Endothelial cell of umbilical vein (primary cell): ENCODE results near the gene NEB. TPM values are rescaled to one million over a fixed set of nuclear protein-coding genes. Genes with fewer than 3 reads are reported as not detected.

Experiments
- BruUV-seq: library from RNA; stranded (reverse); fragments of 400-500 nt; replicated peaks from 2 replicates; lab custom pipeline; 2021; lab: Mats Ljungman, UMichigan
- CTCF ChIA-PET: fragments of 300-600, 350-600 bp; sonication (Branson Sonifier 250); formaldehyde crosslinking; loops from one replicate; lab custom pipeline; 2021; ENCODE audit warnings: antibody characterized with exemption, inconsistent platforms; lab: Charles Lee
- POLR2A ChIA-PET: fragments of 300-600, 350-600 bp; sonication (Branson Sonifier 250); formaldehyde crosslinking; loops from one replicate; lab custom pipeline; 2021; ENCODE audit warnings: antibody characterized with exemption, inconsistent platforms; lab: Charles Lee
- DNase-seq: peaks from one replicate; pipeline ENCODE4 v3.0.0-alpha.2; 2011; ENCODE audit warnings: low read depth, low spot score
- FAIRE-seq: peaks from 2 replicates; lab custom pipeline; 2011; peaks lifted over from hg19 to GRCh38; lab: Jason Lieb, UNC
- H2AFZ ChIP-seq: 2 replicates; pipeline ENCODE4 v1.6.0; 2012; ENCODE audit warnings: low read depth, low read length, control low read depth, inconsistent platforms
- H3K27ac ChIP-seq: 2 replicates; pipeline ENCODE4 v1.5.1; 2011; ENCODE audit warnings: low read depth, mild to moderate bottlenecking, control low read depth, low read length, moderate library complexity; ENCODE audit not compliant: insufficient read depth
- H3K27me3 ChIP-seq, 2 experiments: 2 replicates each; pipeline versions ENCODE4 v1.6.0 to v1.6.1; 2011; ENCODE audit warnings: low read length in 2 of 2, mixed read lengths in 1 of 2; ENCODE audit not compliant: control insufficient read depth in 2 of 2, insufficient read depth in 2 of 2
- H3K36me3 ChIP-seq, 2 experiments: 2 replicates in 1 of 2; 3 replicates in 1 of 2; pipeline ENCODE4 v1.5.1; 2011; ENCODE audit warnings: low read length in 2 of 2, mild to moderate bottlenecking in 1 of 2, moderate library complexity in 1 of 2; ENCODE audit not compliant: control insufficient read depth in 2 of 2, insufficient read depth in 2 of 2; ENCODE audit errors: extremely low read depth in 1 of 2
- H3K4me1 ChIP-seq: 3 replicates; pipeline ENCODE4 v1.5.1; 2011; ENCODE audit warnings: mild to moderate bottlenecking, low read length; ENCODE audit not compliant: control insufficient read depth, insufficient read depth; ENCODE audit errors: extremely low read depth
- H3K4me2 ChIP-seq: 2 replicates; pipeline ENCODE4 v1.6.1; 2011; ENCODE audit warnings: low read length, control low read depth, mixed read lengths; ENCODE audit not compliant: insufficient read depth
- H3K4me3 ChIP-seq, 3 experiments: fragments of 200-600 bp in 1 of 3; sonication (generic), shearing (Covaris generic) in 1 of 3; replicated peaks in 1 of 3; 2 replicates each; pipeline ENCODE4 v1.5.1; 2011 to 2016; ENCODE audit warnings: control low read depth in 3 of 3, low read length in 3 of 3, mild to moderate bottlenecking in 2 of 3, inconsistent platforms in 1 of 3, low read depth in 1 of 3, moderate library complexity in 1 of 3; ENCODE audit not compliant: insufficient read depth in 1 of 3
- H3K79me2 ChIP-seq: 2 replicates; pipeline ENCODE4 v1.6.0; 2012; ENCODE audit warnings: low read length, inconsistent platforms; ENCODE audit not compliant: control insufficient read depth, insufficient read depth
- H3K9ac ChIP-seq: replicated peaks from 2 replicates; pipeline ENCODE3; 2011; ENCODE audit warnings: low read length, control low read depth; ENCODE audit not compliant: insufficient read depth; ENCODE audit errors: extremely low read depth
- H3K9me1 ChIP-seq: replicated peaks from 3 replicates; pipeline ENCODE4 v1.6.0; 2011; ENCODE audit warnings: mild to moderate bottlenecking, low read length; ENCODE audit not compliant: control insufficient read depth, insufficient read depth; ENCODE audit errors: extremely low read depth
- H3K9me3 ChIP-seq: replicated peaks from 2 replicates; pipeline ENCODE4 v1.5.1; 2012; ENCODE audit warnings: low read length, inconsistent platforms; ENCODE audit not compliant: control insufficient read depth, insufficient read depth
- H4K20me1 ChIP-seq: replicated peaks from 2 replicates; pipeline ENCODE3; 2011; ENCODE audit warnings: mild to moderate bottlenecking, low read length; ENCODE audit not compliant: control insufficient read depth, insufficient read depth; ENCODE audit errors: extremely low read depth
- EZH2 ChIP-seq: IDR thresholded peaks from 2 replicates; pipeline ENCODE4 v1.6.1; 2012; ENCODE audit warnings: borderline replicate concordance, low read depth, mild to moderate bottlenecking, moderate library complexity, low read length, inconsistent platforms; ENCODE audit not compliant: severe bottlenecking
- FOS ChIP-seq: IDR thresholded peaks from 2 replicates; pipeline ENCODE4 v1.6.1; 2011; ENCODE audit warnings: mild to moderate bottlenecking, low read length, moderate library complexity, borderline replicate concordance; ENCODE audit not compliant: insufficient read depth
- GATA2 ChIP-seq: IDR thresholded peaks from 2 replicates; pipeline ENCODE4 v1.7.0; 2011; ENCODE audit warnings: low read depth, mild to moderate bottlenecking, moderate library complexity, mixed read lengths, low read length; ENCODE audit not compliant: insufficient read length, insufficient read depth
- JUN ChIP-seq: IDR thresholded peaks from 2 replicates; pipeline ENCODE4 v1.6.1; 2011; ENCODE audit warnings: borderline replicate concordance, low read depth; ENCODE audit not compliant: insufficient read length, insufficient read depth
- MAX ChIP-seq: IDR thresholded peaks from 2 replicates; pipeline ENCODE4 v1.6.1; 2011; ENCODE audit not compliant: insufficient read depth, insufficient read length
- MYC ChIP-seq: IDR thresholded peaks from one replicate; pipeline ENCODE4 v1.6.1; 2011; ENCODE audit warnings: mild to moderate bottlenecking, low read depth, low read length
- POLR2A ChIP-seq: IDR thresholded peaks from 2 replicates; pipeline ENCODE4 v1.6.1; 2012; ENCODE audit warnings: low read depth, mild to moderate bottlenecking, control low read depth, low read length
- POLR2AphosphoS5 ChIP-seq: IDR thresholded peaks from 2 replicates; pipeline ENCODE4 v1.6.1; 2012; ENCODE audit warnings: low read depth, mild to moderate bottlenecking, control low read depth, low read length, moderate library complexity; ENCODE audit not compliant: insufficient read depth
- dilution Hi-C: fragments of 300-500 bp; cut with MboI; formaldehyde crosslinking; loops from one replicate; pipeline ENCODE4 v1.15.0; 2019; ENCODE audit warnings: low sequenced_read_pairs; ENCODE audit not compliant: extremely low pct_ligation_motif_present
- intact Hi-C: fragments of 100-400 bp; cut with micrococcal nuclease; formaldehyde crosslinking; loops from one replicate; pipeline ENCODE4 v1.10.0; 2022
- polyA plus RNA-seq, 4 experiments: library from polyadenylated mRNA; depleted of rRNA in 3 of 4; stranded (reverse) in 3 of 4; unstranded in 1 of 4; fragments of >200 nt; gene quantifications; 2 replicates each; pipeline versions ENCODE4 v1.2.1 to v1.2.3, GENCODE V29; 2011 to 2012; ENCODE audit warnings: missing spikeins in 1 of 4
- total RNA-seq: library from RNA; stranded (reverse); gene quantifications from 2 replicates; pipeline ENCODE4 v1.2.3, GENCODE V29; 2021
- TF ChIP-seq, protein P1 (sequence below), 2 donors: IDR thresholded peaks; 1 replicate in 1 of 2; 2 replicates in 1 of 2; pipeline ENCODE4 v1.5.1; 2011; ENCODE audit warnings: low read length in 2 of 2, mild to moderate bottlenecking in 2 of 2, moderate library complexity in 2 of 2, control low read depth in 1 of 2, inconsistent platforms in 1 of 2, low read depth in 1 of 2; ENCODE audit not compliant: insufficient read depth in 1 of 2; ENCODE audit errors: extremely low read depth in 1 of 2

The NEB gene
- total and polyA plus RNA-seq, 2 donors (not counting 3 experiments of a cell fraction or from before 2014, with no cell fraction given): 0.84 to 1.8 TPM

- ChIA-PET CTCF (no interaction called here), POLR2A (no interaction called here)
- H3K27me3 ChIP-seq: peaks cover 7 to 10% of the 10 kb centered on the region in 2 experiments
- no peaks in the 10 kb centered on the region for H3K79me2 ChIP-seq
- H3K4me3 ChIP-seq: no peak overlapping the region
- H3K9me3 ChIP-seq: no peaks in the 10 kb centered on the region
- intact Hi-C loops (no loop called here), dilution Hi-C loops (no loop called here)
- H3K9ac ChIP-seq: no peak overlapping the region
- FAIRE-seq (no peak), DNase-seq (no peak)
- H2AFZ ChIP-seq: no peak overlapping the region
- TF ChIP-seq POLR2A (no peak), MYC (no peak), GATA2 (no peak)
- H3K4me1 ChIP-seq: no peaks in the 10 kb centered on the region
- H3K9me1 ChIP-seq: no peaks in the 10 kb centered on the region
- no peaks in the 10 kb centered on the region for H4K20me1 ChIP-seq
- no peak overlapping the region for H3K4me2 ChIP-seq
- no peaks in the 10 kb centered on the region for H3K36me3 ChIP-seq
- H3K27ac ChIP-seq: no peak overlapping the region
- no TSS peak for BruUV-seq
Observed at GRCh38 chr2:151711025-151711424, 23.3 kb downstream of the NEB start.

- CTCF ChIA-PET: no interaction called here
- no peak overlapping the region for H2AFZ ChIP-seq
- no peaks in the 10 kb centered on the region for H3K36me3 ChIP-seq
- no peaks in the 10 kb centered on the region for H3K4me1 ChIP-seq
- peaks cover 8 to 10% of the 10 kb centered on the region in 2 experiments for H3K27me3 ChIP-seq
- TF ChIP-seq POLR2AphosphoS5 (no peak), JUN (no peak), POLR2A (no peak), MYC (no peak), FOS (no peak), GATA2 (no peak), MAX (no peak), EZH2 (no peak)
- TF ChIP-seq, protein P1, sequence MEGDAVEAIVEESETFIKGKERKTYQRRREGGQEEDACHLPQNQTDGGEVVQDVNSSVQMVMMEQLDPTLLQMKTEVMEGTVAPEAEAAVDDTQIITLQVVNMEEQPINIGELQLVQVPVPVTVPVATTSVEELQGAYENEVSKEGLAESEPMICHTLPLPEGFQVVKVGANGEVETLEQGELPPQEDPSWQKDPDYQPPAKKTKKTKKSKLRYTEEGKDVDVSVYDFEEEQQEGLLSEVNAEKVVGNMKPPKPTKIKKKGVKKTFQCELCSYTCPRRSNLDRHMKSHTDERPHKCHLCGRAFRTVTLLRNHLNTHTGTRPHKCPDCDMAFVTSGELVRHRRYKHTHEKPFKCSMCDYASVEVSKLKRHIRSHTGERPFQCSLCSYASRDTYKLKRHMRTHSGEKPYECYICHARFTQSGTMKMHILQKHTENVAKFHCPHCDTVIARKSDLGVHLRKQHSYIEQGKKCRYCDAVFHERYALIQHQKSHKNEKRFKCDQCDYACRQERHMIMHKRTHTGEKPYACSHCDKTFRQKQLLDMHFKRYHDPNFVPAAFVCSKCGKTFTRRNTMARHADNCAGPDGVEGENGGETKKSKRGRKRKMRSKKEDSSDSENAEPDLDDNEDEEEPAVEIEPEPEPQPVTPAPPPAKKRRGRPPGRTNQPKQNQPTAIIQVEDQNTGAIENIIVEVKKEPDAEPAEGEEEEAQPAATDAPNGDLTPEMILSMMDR (IDR thresholded peaks at IDR 0.05; ENCODE audit: extremely low read depth in 1 of 2, insufficient read depth in 1 of 2, low read depth in 1 of 2, low read length in 2 of 2): no peak
- POLR2A ChIA-PET: no interaction called here
- H3K4me2 ChIP-seq: no peak overlapping the region
- H3K9ac ChIP-seq: no peak overlapping the region
- H3K9me3 ChIP-seq: no peaks in the 10 kb centered on the region
- no peak overlapping the region for H3K4me3 ChIP-seq
- H3K9me1 ChIP-seq: no peaks in the 10 kb centered on the region
- no peaks in the 10 kb centered on the region for H4K20me1 ChIP-seq
- DNase-seq (no peak), FAIRE-seq (no peak)
- no peak overlapping the region for H3K27ac ChIP-seq
- dilution Hi-C loops (no loop called here), intact Hi-C loops (no loop called here)
- H3K79me2 ChIP-seq: no peaks in the 10 kb centered on the region
- no TSS peak for BruUV-seq
Observed at GRCh38 chr2:151708788-151709187, 25.5 kb downstream of the NEB start.
